HepG2 (cell line): ENCODE results near the gene PLEKHA8. TPM values are rescaled to one million over a fixed set of nuclear protein-coding genes. Genes with fewer than 3 reads are reported as not detected.

Experiments
- DPF2 ChIP-seq: sonication (generic); formaldehyde crosslinking; IDR thresholded peaks from 2 replicates; pipeline ENCODE4 v1.4.0; 2020; ENCODE audit warnings: mild to moderate bottlenecking, low read depth, missing genetic modification reagents, borderline replicate concordance
- GABPA ChIP-seq, 2 experiments: IDR thresholded peaks; 2 replicates each; pipeline ENCODE4 v1.6.1; 2011 to 2016; ENCODE audit warnings: low read depth in 2 of 2, low read length in 1 of 2, missing biosample characterization in 1 of 2, missing genetic modification characterization in 1 of 2
- JUNB ChIP-seq: sonication (generic); formaldehyde crosslinking; IDR thresholded peaks from 2 replicates; pipeline ENCODE4 v1.8.0; 2022; ENCODE audit warnings: missing genetic modification reagents, mild to moderate bottlenecking, borderline replicate concordance
- KAT8 ChIP-seq: IDR thresholded peaks from 2 replicates; pipeline ENCODE4 v1.6.1; 2016; ENCODE audit warnings: missing genetic modification reagents, missing compliant biosample characterization
- PHB2 ChIP-seq: fragments of 450-650 bp; IDR thresholded peaks from 2 replicates; pipeline ENCODE4 v1.6.1; 2018; ENCODE audit not compliant: partially characterized antibody
- PHF21A ChIP-seq: sonication (generic); formaldehyde crosslinking; IDR thresholded peaks from 2 replicates; pipeline ENCODE4 v1.5.0; 2020; ENCODE audit warnings: mild to moderate bottlenecking, missing genetic modification reagents
- POLR2AphosphoS5 ChIP-seq: IDR thresholded peaks from 2 replicates; pipeline ENCODE4 v1.6.1; 2012; ENCODE audit warnings: low read depth, low read length
- RAD21 ChIP-seq: fragments of 450-650 bp; formaldehyde crosslinking; IDR thresholded peaks from 2 replicates; pipeline ENCODE4 v1.5.0; 2020; ENCODE audit warnings: mild to moderate bottlenecking
- SETDB1 ChIP-seq: sonication (generic); formaldehyde crosslinking; IDR thresholded peaks from 2 replicates; pipeline ENCODE4 v1.5.1; 2020; ENCODE audit warnings: missing genetic modification reagents, mild to moderate bottlenecking, borderline replicate concordance
- SIX4 ChIP-seq: sonication (generic); formaldehyde crosslinking; IDR thresholded peaks from 2 replicates; pipeline ENCODE4 v1.4.0; 2020; ENCODE audit warnings: missing genetic modification reagents
- TOE1 ChIP-seq: sonication (generic); formaldehyde crosslinking; IDR thresholded peaks from 2 replicates; pipeline ENCODE4 v1.4.0; 2020; ENCODE audit warnings: mild to moderate bottlenecking, missing genetic modification reagents
- ZKSCAN1 ChIP-seq: fragments of 150-350 bp; IDR thresholded peaks from 2 replicates; pipeline ENCODE4 v1.6.1; 2014; ENCODE audit warnings: low read length
- ZMYM2 ChIP-seq: sonication (generic); formaldehyde crosslinking; IDR thresholded peaks from 2 replicates; pipeline ENCODE4 v1.8.0; 2022; ENCODE audit warnings: mild to moderate bottlenecking, missing genetic modification reagents
- ZNF10 ChIP-seq: sonication (generic); formaldehyde crosslinking; IDR thresholded peaks from 2 replicates; pipeline ENCODE4 v1.4.0; 2020; ENCODE audit warnings: mild to moderate bottlenecking, low read depth, missing genetic modification reagents, borderline replicate concordance
- ZNF556 ChIP-seq: sonication (generic); formaldehyde crosslinking; IDR thresholded peaks from 2 replicates; pipeline ENCODE4 v1.4.0; 2020; ENCODE audit warnings: mild to moderate bottlenecking, missing genetic modification reagents, borderline replicate concordance
- ZNF615 ChIP-seq: sonication (generic); formaldehyde crosslinking; IDR thresholded peaks from 2 replicates; pipeline ENCODE4 v1.5.0; 2020; ENCODE audit warnings: mild to moderate bottlenecking, missing genetic modification reagents, borderline replicate concordance
- ZNF670 ChIP-seq: sonication (generic); formaldehyde crosslinking; IDR thresholded peaks from 2 replicates; pipeline ENCODE4 v1.8.0; 2022; ENCODE audit warnings: mild to moderate bottlenecking, missing genetic modification reagents, borderline replicate concordance
- ZNF746 ChIP-seq: sonication (generic); formaldehyde crosslinking; IDR thresholded peaks from 2 replicates; pipeline ENCODE4 v1.8.0; 2022; ENCODE audit warnings: mild to moderate bottlenecking, missing genetic modification reagents
- ZNF83 ChIP-seq: sonication (generic); formaldehyde crosslinking; IDR thresholded peaks from 2 replicates; pipeline ENCODE4 v1.4.0; 2020; ENCODE audit warnings: missing genetic modification reagents, mild to moderate bottlenecking, borderline replicate concordance
- ZNF878 ChIP-seq: sonication (generic); formaldehyde crosslinking; IDR thresholded peaks from 2 replicates; pipeline ENCODE4 v1.8.1; 2023; ENCODE audit warnings: mild to moderate bottlenecking, missing genetic modification reagents, moderate library complexity
- ZNF883 ChIP-seq: sonication (generic); formaldehyde crosslinking; IDR thresholded peaks from 2 replicates; pipeline ENCODE4 v1.5.1; 2020; ENCODE audit warnings: mild to moderate bottlenecking, missing genetic modification reagents; ENCODE audit errors: not compliant biosample characterization
- polyA plus RNA-seq, 8 experiments: library from polyadenylated mRNA; depleted of rRNA in 3 of 8; stranded (reverse) in 7 of 8; unstranded in 1 of 8; fragments of >200 nt; fragmentation: Illumina TruSeq in 4 of 8; extraction: Trizol in 4 of 8; gene quantifications; 2 replicates each; pipeline versions ENCODE4 v1.2.1 to v1.2.3, GENCODE V29; 2011 to 2016; ENCODE audit warnings: low read depth in 4 of 8, missing spikeins in 1 of 8, mixed read lengths in 1 of 8; ENCODE audit not compliant: insufficient read depth in 1 of 8
- total RNA-seq, 5 experiments: library from RNA; depleted of rRNA; stranded (reverse); fragments of >200 nt; fragmentation: Illumina TruSeq; extraction: Trizol; gene quantifications; 2 replicates each; pipeline ENCODE4 v1.2.3, GENCODE V29; 2016; ENCODE audit warnings: low read depth in 1 of 5
- TF ChIP-seq, protein P1 (sequence below): sonication (generic); formaldehyde crosslinking; IDR thresholded peaks from 2 replicates; pipeline ENCODE4 v1.4.0; 2020; ENCODE audit warnings: missing genetic modification reagents
- TF ChIP-seq, protein P2 (sequence below): IDR thresholded peaks from 2 replicates; pipeline ENCODE4 v1.6.1; 2016; ENCODE audit warnings: missing compliant biosample characterization, missing genetic modification reagents, borderline replicate concordance
- TF ChIP-seq, protein P3 (sequence below): sonication (generic); formaldehyde crosslinking; IDR thresholded peaks from 2 replicates; pipeline ENCODE4 v1.4.0; 2020; ENCODE audit warnings: mild to moderate bottlenecking, low read depth, missing genetic modification reagents
- TF ChIP-seq, protein P4 (sequence below): sonication (generic); formaldehyde crosslinking; IDR thresholded peaks from 2 replicates; pipeline ENCODE4 v1.5.1; 2020; ENCODE audit warnings: missing genetic modification reagents, mild to moderate bottlenecking, borderline replicate concordance

Gene PLEKHA8
- total and polyA plus RNA-seq, 2 of the 13 experiments (the other 11 are each of a cell fraction or from before 2014, with no cell fraction given), result 12.5 to 26.4 TPM

DNA sequence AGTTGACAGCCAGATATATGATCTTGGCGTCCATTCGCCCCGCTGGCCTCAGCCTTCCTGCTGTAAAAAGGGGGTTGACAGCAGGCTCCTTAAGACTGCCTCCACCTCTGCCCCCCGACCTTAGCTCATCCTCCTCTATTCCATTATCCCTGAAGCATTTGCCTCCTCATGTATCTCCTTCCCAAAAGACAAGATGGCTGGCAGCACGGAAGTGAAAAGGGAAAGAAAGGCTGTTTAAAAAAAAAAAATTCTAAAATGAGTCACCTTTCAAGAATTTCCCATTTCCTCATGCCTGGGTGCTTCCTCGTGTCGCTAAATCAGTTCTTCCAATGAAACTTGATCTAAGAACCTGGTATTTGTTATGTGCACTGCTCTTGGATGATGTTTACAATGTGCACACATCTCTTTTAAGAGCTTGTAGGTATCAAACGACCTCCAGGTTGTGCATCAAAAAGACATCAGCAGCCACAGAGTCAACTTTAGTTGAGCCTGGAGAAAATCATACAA lies 40.3 kb upstream of the PLEKHA8 start (continued):
- TF ChIP-seq ZNF878 (CRISPR knock-in tag), result 0 out of 2 replicates have a peak, but pooled peaks have one; percentile 15
- no peak for TF ChIP-seq ZNF83 (CRISPR knock-in tag)
- no peak for TF ChIP-seq ZNF556 (CRISPR knock-in tag)
- no peak for TF ChIP-seq ZNF10 (CRISPR knock-in tag)
- TF ChIP-seq RAD21, result no peak
- TF ChIP-seq ZNF615 (CRISPR knock-in tag), result no peak
- no peak for TF ChIP-seq TOE1
- peak; percentile 25 for TF ChIP-seq KAT8 (CRISPR knock-in tag)
- TF ChIP-seq ZMYM2 (CRISPR knock-in tag), result no peak
- peak; percentile 68; the same call in 1 of the 2 replicates for TF ChIP-seq JUNB
- TF ChIP-seq PHF21A, result peak; percentile 32; the same call in 1 of the 2 replicates
- no peak for TF ChIP-seq GABPA (IDR thresholded peaks at IDR 0.05; ENCODE audit: low read depth, low read length)
- TF ChIP-seq GABPA (CRISPR knock-in tag; IDR thresholded peaks at IDR 0.05; ENCODE audit: low read depth), result peak; percentile 51; the same call in 1 of the 2 replicates
- peak; percentile 83 for TF ChIP-seq SIX4 (CRISPR knock-in tag)
- TF ChIP-seq, protein P1, sequence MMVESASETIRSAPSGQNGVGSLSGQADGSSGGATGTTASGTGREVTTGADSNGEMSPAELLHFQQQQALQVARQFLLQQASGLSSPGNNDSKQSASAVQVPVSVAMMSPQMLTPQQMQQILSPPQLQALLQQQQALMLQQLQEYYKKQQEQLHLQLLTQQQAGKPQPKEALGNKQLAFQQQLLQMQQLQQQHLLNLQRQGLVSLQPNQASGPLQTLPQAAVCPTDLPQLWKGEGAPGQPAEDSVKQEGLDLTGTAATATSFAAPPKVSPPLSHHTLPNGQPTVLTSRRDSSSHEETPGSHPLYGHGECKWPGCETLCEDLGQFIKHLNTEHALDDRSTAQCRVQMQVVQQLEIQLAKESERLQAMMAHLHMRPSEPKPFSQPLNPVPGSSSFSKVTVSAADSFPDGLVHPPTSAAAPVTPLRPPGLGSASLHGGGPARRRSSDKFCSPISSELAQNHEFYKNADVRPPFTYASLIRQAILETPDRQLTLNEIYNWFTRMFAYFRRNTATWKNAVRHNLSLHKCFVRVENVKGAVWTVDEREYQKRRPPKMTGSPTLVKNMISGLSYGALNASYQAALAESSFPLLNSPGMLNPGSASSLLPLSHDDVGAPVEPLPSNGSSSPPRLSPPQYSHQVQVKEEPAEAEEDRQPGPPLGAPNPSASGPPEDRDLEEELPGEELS (CRISPR knock-in tag), result no peak
- TF ChIP-seq DPF2 (CRISPR knock-in tag), result no peak
- TF ChIP-seq POLR2AphosphoS5, result no peak; the same call in 1 of the 2 replicates
- TF ChIP-seq PHB2, result no peak
- no peak for TF ChIP-seq ZKSCAN1
- TF ChIP-seq, protein P2, sequence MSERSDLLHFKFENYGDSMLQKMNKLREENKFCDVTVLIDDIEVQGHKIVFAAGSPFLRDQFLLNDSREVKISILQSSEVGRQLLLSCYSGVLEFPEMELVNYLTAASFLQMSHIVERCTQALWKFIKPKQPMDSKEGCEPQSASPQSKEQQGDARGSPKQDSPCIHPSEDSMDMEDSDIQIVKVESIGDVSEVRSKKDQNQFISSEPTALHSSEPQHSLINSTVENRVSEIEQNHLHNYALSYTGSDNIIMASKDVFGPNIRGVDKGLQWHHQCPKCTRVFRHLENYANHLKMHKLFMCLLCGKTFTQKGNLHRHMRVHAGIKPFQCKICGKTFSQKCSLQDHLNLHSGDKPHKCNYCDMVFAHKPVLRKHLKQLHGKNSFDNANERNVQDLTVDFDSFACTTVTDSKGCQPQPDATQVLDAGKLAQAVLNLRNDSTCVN (CRISPR knock-in tag), result no peak
- no peak for TF ChIP-seq ZNF670 (CRISPR knock-in tag)
- TF ChIP-seq ZNF883 (CRISPR knock-in tag), result no peak
- no peak for TF ChIP-seq ZNF746 (CRISPR knock-in tag)
- TF ChIP-seq, protein P3, sequence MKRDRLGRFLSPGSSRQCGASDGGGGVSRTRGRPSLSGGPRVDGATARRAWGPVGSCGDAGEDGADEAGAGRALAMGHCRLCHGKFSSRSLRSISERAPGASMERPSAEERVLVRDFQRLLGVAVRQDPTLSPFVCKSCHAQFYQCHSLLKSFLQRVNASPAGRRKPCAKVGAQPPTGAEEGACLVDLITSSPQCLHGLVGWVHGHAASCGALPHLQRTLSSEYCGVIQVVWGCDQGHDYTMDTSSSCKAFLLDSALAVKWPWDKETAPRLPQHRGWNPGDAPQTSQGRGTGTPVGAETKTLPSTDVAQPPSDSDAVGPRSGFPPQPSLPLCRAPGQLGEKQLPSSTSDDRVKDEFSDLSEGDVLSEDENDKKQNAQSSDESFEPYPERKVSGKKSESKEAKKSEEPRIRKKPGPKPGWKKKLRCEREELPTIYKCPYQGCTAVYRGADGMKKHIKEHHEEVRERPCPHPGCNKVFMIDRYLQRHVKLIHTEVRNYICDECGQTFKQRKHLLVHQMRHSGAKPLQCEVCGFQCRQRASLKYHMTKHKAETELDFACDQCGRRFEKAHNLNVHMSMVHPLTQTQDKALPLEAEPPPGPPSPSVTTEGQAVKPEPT (CRISPR knock-in tag), result no peak
- TF ChIP-seq, protein P4, sequence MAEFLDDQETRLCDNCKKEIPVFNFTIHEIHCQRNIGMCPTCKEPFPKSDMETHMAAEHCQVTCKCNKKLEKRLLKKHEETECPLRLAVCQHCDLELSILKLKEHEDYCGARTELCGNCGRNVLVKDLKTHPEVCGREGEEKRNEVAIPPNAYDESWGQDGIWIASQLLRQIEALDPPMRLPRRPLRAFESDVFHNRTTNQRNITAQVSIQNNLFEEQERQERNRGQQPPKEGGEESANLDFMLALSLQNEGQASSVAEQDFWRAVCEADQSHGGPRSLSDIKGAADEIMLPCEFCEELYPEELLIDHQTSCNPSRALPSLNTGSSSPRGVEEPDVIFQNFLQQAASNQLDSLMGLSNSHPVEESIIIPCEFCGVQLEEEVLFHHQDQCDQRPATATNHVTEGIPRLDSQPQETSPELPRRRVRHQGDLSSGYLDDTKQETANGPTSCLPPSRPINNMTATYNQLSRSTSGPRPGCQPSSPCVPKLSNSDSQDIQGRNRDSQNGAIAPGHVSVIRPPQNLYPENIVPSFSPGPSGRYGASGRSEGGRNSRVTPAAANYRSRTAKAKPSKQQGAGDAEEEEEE (CRISPR knock-in tag), result no peak
- TF ChIP-seq SETDB1, result no peak
